HPDE6-E6E7 (cell line): ENCODE measurements around the gene ARID4B.
"Not testable (repeated sequence)": the region's sequence is repeated elsewhere in the genome, so short reads cannot be mapped to it uniquely, and the experiment has no call there.

Source experiments
- DNase-seq: peaks from one replicate; pipeline ENCODE4 v3.0.0; 2011; ENCODE audit warnings: missing footprints; ENCODE audit errors: extremely low spot score

ARID4B gene

GRCh38 chr1:235297579-235297978 lies 30.4 kb downstream of the ARID4B start:
- DNase-seq = no peak

GRCh38 chr1:235296729-235297128 lies 31.2 kb downstream of the ARID4B start:
- no peak for DNase-seq

GRCh38 chr1:235295902-235296350 lies 32.1 kb downstream of the ARID4B start:
- DNase-seq = peak; percentile 19

- no peak for DNase-seq
These were observed 34.5 kb downstream of the ARID4B start for GRCh38 chr1:235293322-235293942.

- DNase-seq = no peak
These were observed 35.2 kb downstream of the ARID4B start for GRCh38 chr1:235292790-235293189.

GRCh38 chr1:235291599-235292091 lies 36.3 kb downstream of the ARID4B start:
- DNase-seq = no peak

DNA sequence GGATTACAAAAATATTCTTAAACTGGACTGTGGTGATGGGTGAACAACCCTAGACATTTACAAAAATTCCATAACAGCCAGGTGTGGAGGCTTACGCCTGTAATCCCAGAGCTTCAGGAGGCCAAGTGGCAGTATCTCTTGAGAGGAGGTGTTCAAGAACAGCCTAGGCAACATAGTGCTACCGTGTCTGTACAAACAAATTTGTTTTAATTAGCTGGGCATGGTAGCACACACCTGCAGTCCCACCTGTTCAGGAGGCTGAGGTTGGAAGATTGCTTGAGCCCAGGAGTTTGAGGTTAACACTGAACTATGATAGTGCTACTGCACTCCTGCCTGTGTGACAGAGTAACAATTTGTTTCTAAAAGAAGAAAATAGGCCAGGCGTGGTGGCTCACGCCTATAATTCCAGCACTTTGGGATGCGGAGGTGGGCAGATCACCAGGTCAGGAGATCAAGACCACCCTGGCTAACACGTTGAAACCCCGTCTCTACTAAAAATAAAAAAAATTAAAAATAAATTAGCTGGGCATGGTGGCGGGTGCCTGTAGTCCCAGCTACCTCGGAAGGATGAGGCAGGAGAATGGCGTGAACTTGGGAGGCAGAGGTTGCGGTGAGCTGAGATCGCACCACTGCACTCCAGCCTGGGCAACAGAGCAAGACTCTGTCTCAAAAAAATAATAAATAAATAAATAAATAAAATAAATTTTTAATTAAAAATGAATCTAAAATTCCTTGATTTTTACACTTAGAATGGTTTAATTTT lies 37.1 kb downstream of the ARID4B start:
- no peak for DNase-seq

- no peak for DNase-seq
These were observed 37.9 kb downstream of the ARID4B start for GRCh38 chr1:235289859-235290739.

DNA sequence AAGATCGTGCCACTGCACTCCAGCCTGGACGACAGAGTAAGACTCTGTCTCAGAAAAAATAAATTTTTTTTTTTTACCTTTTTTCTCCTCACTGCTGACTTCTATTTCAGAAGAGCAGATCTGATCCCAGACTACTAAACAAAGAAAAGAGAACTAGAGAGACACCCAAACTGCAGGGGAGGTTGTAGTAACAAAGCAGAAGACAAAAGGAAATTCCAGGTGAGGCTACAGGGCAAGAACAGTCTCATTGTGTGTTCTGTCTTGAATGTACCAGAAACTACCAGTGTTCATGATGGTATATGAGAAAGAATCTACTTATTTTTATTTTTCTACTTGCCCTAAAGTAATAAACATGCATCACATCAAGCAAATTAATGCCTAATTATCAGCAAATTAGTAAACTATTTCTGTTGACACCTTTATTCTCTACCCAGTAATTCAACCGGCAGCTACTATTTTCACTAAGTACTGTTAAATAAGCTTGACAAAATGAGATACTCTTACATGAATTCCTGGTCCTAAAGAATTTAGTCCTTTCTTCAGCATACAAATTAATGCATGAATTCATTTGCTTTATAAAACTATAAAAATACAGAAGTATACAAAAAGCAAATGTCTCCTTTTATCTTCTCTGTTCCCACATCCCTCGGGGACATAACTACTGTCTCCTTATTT lies 40.6 kb downstream of the ARID4B start:
- no peak for DNase-seq

DNA sequence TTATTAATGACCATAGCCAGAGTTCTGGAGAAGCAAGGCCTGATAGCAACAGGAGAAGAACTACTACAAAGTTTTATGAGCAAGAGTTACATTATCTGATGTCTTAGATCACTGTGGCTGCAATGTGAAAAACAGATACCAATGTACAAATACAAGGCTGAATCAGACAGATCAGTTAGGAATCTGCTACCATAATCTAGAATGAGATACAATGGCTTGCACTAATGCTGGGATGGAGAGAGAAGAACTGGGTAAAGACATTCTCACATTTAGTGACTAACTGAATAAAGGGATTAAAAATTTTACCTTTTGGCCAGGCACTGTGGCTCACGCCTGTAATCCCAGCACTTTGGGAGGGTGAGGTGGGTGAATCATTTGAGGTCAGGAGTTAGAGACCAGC lies 41.3 kb downstream of the ARID4B start:
- DNase-seq = no peak

DNA sequence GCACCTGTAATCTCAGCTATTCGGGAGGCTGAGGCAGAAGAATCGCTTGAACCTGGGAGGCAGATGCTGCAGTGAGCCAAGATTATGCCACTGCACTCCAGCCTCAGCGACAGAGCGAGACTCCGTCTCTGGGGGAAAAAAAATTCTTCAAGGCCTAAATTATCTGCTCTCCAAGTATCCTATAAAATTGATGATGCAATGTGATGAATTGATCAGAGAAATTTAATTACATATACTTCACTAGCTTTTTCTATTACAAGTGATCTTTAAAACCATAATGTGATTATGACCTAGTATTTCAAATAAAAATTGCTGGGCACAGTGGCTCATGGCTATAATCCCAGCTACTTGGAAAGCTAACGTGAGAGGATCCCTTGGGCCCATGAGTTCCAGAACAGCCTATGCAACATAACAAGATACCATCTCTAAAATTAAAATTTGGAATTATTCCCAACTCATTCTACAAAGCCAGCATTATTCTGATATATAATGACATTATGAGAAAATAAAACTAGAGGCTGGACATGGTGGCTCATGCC lies 43.7 kb downstream of the ARID4B start:
- no peak for DNase-seq

DNA sequence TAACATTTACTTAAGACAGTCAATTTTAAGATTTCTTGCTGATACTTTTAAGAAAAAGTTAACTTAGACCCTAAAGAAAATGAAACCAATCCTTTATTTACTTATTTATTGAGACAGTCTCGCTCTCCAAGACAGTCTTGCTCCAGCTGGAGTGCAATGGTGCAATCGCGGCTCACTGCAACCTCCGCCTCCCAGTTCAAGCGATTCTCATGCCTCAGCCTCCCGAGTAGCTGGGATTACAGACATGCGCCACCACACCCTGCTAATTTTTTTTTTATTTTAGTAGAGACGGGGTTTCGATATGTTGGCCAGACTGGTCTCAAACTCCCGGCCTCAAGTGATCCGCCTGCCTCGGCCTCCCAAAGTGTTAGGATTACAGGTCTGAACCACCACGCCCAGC lies 44.3 kb downstream of the ARID4B start:
- not testable (repeated sequence) for DNase-seq

DNA sequence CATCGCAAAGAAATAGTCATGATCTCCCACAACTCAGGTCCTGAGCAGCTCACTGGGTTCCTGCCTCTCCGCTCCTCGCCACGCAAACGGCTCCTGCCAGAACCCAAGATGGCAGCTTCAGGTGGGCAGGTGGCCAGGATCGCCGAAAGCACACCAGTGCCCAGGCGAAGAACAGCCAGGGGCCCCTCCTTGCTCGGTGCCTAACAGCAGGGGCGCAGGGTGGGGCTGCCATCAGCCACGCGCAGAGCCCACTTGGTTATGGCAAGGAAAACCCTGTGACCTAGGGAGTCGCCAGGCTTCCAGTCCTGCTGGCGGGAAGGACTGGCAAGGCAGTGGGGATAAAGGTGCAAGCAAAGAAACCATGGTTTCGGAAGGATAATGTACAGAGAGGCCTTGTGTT lies 47.5 kb downstream of the ARID4B start:
- no peak for DNase-seq

DNA sequence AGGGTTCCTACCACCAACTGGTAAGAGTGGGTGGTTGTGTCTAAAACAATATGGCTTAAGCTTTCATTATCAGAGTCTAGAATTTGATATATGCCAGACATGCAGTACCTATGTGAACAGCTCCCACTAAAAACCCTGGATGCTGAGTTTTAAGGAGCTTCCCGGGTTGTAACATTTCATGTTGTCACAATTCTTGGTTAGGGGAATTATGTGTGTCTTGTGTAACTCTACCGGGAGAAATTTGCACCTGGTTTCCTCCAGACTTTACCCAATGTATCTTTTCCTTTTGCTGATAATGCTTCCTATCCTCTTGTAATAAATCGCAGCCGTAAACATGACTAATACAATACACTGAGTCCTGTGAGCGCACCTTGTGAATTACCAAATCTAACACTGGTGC lies 48.3 kb downstream of the ARID4B start:
- no peak for DNase-seq

DNA sequence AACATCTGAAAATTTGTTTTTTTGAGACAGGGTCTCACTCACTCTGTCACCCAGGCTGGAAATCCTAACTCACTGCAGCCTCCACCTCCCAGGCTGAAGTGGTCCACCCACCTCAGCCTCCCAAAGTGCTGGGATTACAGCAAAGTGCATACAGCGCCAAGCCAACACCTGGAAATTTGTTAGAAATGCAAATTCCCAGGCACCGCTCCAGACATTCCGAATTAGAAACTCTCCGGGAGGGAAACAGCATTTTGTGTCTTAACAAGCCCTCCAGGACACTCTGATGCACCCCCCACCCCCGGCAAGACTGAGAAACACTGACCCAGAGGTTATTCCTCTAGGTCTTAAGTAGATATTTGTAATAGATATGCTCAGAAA lies 49.1 kb downstream of the ARID4B start:
- no peak for DNase-seq

DNA sequence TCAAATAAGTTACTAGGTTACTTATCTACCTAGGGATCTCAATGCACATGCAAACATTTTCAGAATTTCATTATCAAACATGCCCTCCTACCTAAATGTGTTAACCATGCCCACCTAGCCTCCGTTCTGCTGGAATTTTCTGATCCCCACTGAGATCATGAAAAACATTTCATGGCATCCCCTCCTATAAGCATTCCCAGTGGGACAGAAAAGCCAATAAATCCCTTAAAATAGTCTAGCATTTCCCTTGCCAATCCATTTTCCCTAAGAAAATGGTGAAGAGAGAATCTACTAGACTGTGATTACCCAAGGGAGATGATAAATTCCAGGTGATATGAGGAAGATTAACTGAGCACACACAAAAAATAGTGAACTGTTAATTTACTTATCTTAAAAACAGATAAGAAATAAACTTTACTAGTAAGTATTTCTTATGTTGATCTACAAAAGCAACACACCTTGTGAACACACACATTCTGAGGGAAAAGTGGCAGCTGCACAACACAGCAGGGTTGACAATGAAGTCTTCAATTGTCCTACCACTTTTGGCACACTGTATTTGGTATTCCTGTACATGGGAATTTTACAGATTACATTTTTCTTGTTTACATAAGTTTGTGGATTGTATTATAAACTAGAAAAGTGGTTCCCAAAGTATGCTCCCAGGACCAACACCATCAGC lies 49.6 kb downstream of the ARID4B start:
- DNase-seq = no peak

DNA sequence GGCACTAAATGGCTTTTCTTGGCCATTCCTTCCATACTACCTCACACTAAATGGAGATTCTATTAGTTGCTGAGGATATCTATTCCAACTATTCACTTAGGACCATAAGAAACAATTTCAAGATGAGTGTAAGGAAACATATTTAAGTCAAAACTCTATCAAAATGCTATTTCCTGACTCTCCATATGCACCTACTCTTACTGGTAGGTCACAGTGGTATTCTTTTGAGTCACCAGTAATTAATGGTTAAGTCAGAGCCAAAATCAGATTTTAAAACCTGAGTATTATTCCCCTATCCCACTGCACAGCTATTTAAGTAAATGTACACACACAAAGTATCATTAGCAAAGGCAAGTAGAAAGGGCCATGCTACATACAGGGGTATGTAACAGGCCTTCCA lies 50.3 kb downstream of the ARID4B start:
- no peak for DNase-seq

GRCh38 chr1:235275836-235276235 lies 52.1 kb downstream of the ARID4B start:
- no peak for DNase-seq

DNA sequence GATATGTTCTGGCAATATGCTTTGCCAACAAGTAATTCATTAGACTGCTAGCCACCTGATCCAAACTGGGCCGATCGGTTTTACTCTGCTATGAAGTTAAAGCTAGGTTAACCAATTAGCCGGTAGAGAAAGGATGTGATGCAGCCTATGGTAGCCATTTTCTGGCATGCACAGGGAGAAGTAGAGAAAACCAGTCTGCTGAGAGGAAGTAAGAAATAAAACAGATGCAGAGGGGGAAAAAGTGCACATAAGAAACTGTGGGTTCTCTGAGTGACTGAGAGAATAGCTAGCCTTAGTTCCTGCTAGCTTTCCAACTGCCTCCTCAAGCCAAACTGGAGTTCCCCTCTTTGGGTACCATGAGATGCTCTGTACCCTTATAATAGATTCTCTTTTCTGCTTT lies 52.8 kb downstream of the ARID4B start:
- DNase-seq = no peak

DNA sequence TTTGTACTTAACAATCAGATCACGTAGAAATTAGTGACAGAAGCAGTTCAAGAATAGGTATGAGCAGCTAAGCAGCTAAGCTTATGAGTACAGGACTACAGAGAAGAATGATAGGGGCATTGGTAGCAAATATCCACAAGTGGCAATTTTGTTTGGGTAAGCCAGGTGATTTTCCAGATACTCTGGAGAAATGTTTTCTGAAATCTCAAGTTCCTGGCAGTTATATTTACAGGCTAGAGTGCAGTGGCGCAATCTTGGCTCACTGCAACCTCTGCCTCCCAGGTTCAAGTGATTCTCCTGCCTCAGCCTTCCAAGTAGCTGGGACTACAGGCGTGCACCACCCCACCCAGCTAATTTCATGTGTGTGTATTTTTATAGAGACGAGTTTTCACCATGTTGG lies 55.1 kb downstream of the ARID4B start:
- no peak for DNase-seq

DNA sequence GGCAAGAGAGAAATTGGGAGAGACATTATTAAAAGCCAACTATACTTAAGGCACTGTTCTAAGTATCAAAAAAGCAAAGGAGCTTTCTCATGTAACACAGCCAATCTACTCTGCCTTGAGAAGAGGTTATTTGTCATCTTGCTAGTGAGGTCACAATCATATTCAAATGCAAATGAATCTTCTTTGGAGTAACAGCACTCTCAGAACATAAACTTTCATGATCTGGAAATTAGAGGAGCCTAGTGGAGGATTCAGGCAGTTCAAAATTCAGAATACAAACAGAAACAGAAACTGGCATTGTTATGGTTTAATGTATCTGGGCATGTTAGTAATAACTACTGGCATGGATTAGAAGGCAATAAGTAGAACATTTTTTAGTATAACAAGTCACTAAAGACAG lies 57.4 kb downstream of the ARID4B start:
- DNase-seq = peak; percentile 12
